HG03108 (cell line): ENCODE results near the gene ACSL5.

ENCODE experiments used
- ATAC-seq: cut with Tn5 transposase; IDR thresholded peaks from one replicate; pipeline ENCODE4 v1.9.1; 2021; ENCODE audit warnings: moderate library complexity; ENCODE audit not compliant: unreplicated experiment

Gene ACSL5

GRCh38 chr10:112373912-112374338 is at the start of gene ACSL5:
Gene ACSL5, plus strand, starts transcription at chr10:112374116. Its CDS starts 20,831 bp downstream, at chr10:112394947.
- no peak for ATAC-seq

GRCh38 chr10:112327678-112328077 is 46.2 kb upstream of the ACSL5 start:
- no peak for ATAC-seq

GRCh38 chr10:112330162-112330561 is 43.8 kb upstream of the ACSL5 start:
- no peak for ATAC-seq

GRCh38 chr10:112330607-112331160 is 43.2 kb upstream of the ACSL5 start:
- ATAC-seq = no peak

- ATAC-seq = no peak
Measured at GRCh38 chr10:112332022-112332421, 41.9 kb upstream of the ACSL5 start.

GRCh38 chr10:112332509-112333228 is 41.2 kb upstream of the ACSL5 start:
- ATAC-seq = no peak

GRCh38 chr10:112333452-112333851 is 40.5 kb upstream of the ACSL5 start:
- no peak for ATAC-seq

GRCh38 chr10:112335111-112335867 is 38.6 kb upstream of the ACSL5 start:
- ATAC-seq = no peak

- no peak for ATAC-seq
Measured at GRCh38 chr10:112335868-112336265, 38.0 kb upstream of the ACSL5 start.

GRCh38 chr10:112336556-112337201 is 37.2 kb upstream of the ACSL5 start:
- no peak for ATAC-seq

GRCh38 chr10:112338957-112339356 is 35.0 kb upstream of the ACSL5 start:
- ATAC-seq = no peak

GRCh38 chr10:112340601-112341000 is 33.3 kb upstream of the ACSL5 start:
- no peak for ATAC-seq

- ATAC-seq = no peak
Measured at GRCh38 chr10:112343056-112343806, 30.7 kb upstream of the ACSL5 start.

- ATAC-seq = no peak
Measured at GRCh38 chr10:112344261-112344660, 29.7 kb upstream of the ACSL5 start.

GRCh38 chr10:112345202-112345601 is 28.7 kb upstream of the ACSL5 start:
- no peak for ATAC-seq

- ATAC-seq = no peak
Measured at GRCh38 chr10:112345743-112346142, 28.2 kb upstream of the ACSL5 start.

GRCh38 chr10:112346774-112347173 is 27.1 kb upstream of the ACSL5 start:
- ATAC-seq = no peak

GRCh38 chr10:112347709-112348671 is 25.9 kb upstream of the ACSL5 start:
- no peak for ATAC-seq

GRCh38 chr10:112348759-112349158 is 25.2 kb upstream of the ACSL5 start:
- ATAC-seq = no peak
